ENCODE data around the gene PPFIBP1. TPM values are rescaled to one million over a fixed set of nuclear protein-coding genes. Genes with fewer than 3 reads are reported as not detected.

The PPFIBP1 gene
- total RNA-seq, 1 donor from 2014 or later, result 117 TPM

GRCh38 chr12:27560126-27560525 is 36.1 kb downstream of the PPFIBP1 start:
- no peak overlapping the region for H3K4me3 ChIP-seq
- intact Hi-C loops (cut with DNase I), result no loop called here
- no peak for DNase-seq
- TF ChIP-seq, protein P1, sequence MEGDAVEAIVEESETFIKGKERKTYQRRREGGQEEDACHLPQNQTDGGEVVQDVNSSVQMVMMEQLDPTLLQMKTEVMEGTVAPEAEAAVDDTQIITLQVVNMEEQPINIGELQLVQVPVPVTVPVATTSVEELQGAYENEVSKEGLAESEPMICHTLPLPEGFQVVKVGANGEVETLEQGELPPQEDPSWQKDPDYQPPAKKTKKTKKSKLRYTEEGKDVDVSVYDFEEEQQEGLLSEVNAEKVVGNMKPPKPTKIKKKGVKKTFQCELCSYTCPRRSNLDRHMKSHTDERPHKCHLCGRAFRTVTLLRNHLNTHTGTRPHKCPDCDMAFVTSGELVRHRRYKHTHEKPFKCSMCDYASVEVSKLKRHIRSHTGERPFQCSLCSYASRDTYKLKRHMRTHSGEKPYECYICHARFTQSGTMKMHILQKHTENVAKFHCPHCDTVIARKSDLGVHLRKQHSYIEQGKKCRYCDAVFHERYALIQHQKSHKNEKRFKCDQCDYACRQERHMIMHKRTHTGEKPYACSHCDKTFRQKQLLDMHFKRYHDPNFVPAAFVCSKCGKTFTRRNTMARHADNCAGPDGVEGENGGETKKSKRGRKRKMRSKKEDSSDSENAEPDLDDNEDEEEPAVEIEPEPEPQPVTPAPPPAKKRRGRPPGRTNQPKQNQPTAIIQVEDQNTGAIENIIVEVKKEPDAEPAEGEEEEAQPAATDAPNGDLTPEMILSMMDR (IDR thresholded peaks at IDR 0.05), result no peak
- H3K4me1 ChIP-seq, result peaks cover 46% of the 10 kb centered on the region
- no peaks in the 10 kb centered on the region for H3K9me3 ChIP-seq
- H3K36me3 ChIP-seq, result no peaks in the 10 kb centered on the region
- H3K27ac ChIP-seq, result no peak overlapping the region
- ATAC-seq, result no peak
- no peaks in the 10 kb centered on the region for H3K27me3 ChIP-seq (ENCODE audit: low read depth)

- Histone ChIP-seq H3K27ac (peak overlapping the region; percentile 39), H3K9me3 (no peaks in the 10 kb centered on the region), H3K4me1 (peaks cover 33% of the 10 kb centered on the region), H3K4me3 (no peak overlapping the region), H3K36me3 (no peaks in the 10 kb centered on the region), H3K27me3 (ENCODE audit: low read depth) (no peaks in the 10 kb centered on the region)
- intact Hi-C loops (cut with DNase I), result no loop called here
- DNase-seq (no peak), ATAC-seq (peak in 1 of 2 donors; percentile 36)
- TF ChIP-seq, protein P1 (IDR thresholded peaks at IDR 0.05), result no peak
Observed at GRCh38 chr12:27561535-27562350, 37.7 kb downstream of the PPFIBP1 start.

- ATAC-seq (no peak), DNase-seq (no peak)
- Histone ChIP-seq H3K4me3 (no peak overlapping the region), H3K27ac (no peak overlapping the region), H3K9me3 (no peaks in the 10 kb centered on the region), H3K27me3 (ENCODE audit: low read depth) (no peaks in the 10 kb centered on the region), H3K4me1 (peaks cover 28% of the 10 kb centered on the region), H3K36me3 (no peaks in the 10 kb centered on the region)
- intact Hi-C loops (cut with DNase I), result no loop called here
- TF ChIP-seq, protein P1 (IDR thresholded peaks at IDR 0.05), result no peak
Observed at GRCh38 chr12:27564612-27565213, 40.7 kb downstream of the PPFIBP1 start.

- DNase-seq, result no peak
- peaks cover 23% of the 10 kb centered on the region for H3K4me1 ChIP-seq
- TF ChIP-seq, protein P1 (IDR thresholded peaks at IDR 0.05), result no peak
- intact Hi-C loops (cut with DNase I), result no loop called here
- no peak overlapping the region for H3K27ac ChIP-seq
- no peak for ATAC-seq
- no peaks in the 10 kb centered on the region for H3K27me3 ChIP-seq (ENCODE audit: low read depth)
- no peak overlapping the region for H3K4me3 ChIP-seq
- no peaks in the 10 kb centered on the region for H3K36me3 ChIP-seq
- H3K9me3 ChIP-seq, result no peaks in the 10 kb centered on the region
Observed at GRCh38 chr12:27566159-27566558, 42.2 kb downstream of the PPFIBP1 start.

- TF ChIP-seq, protein P1 (IDR thresholded peaks at IDR 0.05), result no peak
- Histone ChIP-seq H3K36me3 (no peaks in the 10 kb centered on the region), H3K27me3 (ENCODE audit: low read depth) (no peaks in the 10 kb centered on the region), H3K9me3 (no peaks in the 10 kb centered on the region), H3K27ac (no peak overlapping the region), H3K4me3 (no peak overlapping the region), H3K4me1 (peaks cover 18% of the 10 kb centered on the region)
- no peak for ATAC-seq
- intact Hi-C loops (cut with DNase I), result no loop called here
- DNase-seq, result no peak
Observed at GRCh38 chr12:27566626-27567025, 42.6 kb downstream of the PPFIBP1 start.

Data from lower lobe of right lung (tissue), 2 donors.